ENCODE measurements around the gene MCM10.

MCM10 gene

DNA sequence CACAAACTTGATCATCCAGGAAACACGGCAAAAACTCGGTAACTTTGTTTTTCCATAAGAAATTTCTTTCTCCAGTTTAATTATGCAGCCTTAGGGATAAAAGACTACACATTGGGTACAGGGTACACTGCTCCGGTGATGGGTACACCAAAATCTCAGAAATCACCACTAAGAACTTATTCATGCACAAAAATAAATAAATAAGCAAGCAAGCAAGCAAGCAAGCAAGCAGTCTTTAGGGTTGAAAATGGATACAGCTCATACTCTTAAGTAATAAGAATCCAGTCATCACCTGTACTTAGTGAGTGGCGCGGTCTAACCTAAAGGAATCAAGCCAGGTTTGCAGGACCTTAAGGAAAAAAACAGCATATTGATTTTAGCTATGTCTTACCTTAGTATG lies 30.0 kb downstream of the MCM10 start:
- Histone ChIP-seq H3K4me3 (no peak overlapping the region), H3K4me1 (no peaks in the 10 kb centered on the region), H4K20me1 (peaks cover 0 to 3% (median 0%) of the 10 kb centered on the region in 11 experiments; a peak in 3 of 22 replicates), H3K4me2 (no peak overlapping the region), H3K27me3 (no peaks in the 10 kb centered on the region), H3K9me3 (replicated peaks in 1 of 11) (peaks cover 0 to 10% (median 5%) of the 10 kb centered on the region in 11 experiments; a peak in 8 of 22 replicates), H3K9ac (no peak overlapping the region), H3K27ac (no peak overlapping the region), H3K36me3 (peaks cover 7 to 100% (median 100%) of the 10 kb centered on the region in 11 experiments)
- no peak for TF ChIP-seq Cebpa-rat (IDR thresholded peaks at IDR 0.05)

DNA sequence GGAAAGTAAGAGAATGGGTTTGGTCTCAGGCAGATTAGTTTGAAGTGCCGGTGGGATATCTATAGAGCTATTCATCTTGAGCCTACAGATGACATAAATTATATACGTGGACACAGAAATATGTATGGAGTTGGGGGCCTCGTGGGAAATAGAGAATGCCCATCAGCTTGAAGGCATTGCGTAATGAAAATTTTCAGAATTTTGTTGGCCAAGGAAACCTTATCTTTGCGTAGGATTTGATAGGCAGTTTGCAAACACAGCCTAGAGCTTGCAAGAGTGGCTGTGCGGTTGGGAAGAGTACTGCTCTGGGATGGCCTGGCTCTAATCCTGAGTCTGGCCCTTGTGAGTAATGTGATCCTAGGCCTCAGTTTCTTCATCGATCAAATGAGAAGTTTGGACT lies 32.3 kb downstream of the MCM10 start:
- H3K36me3 ChIP-seq: peaks cover 8 to 100% (median 99%) of the 10 kb centered on the region in 11 experiments
- TF ChIP-seq Cebpa-rat (IDR thresholded peaks at IDR 0.05): peak in 2 of 11 experiments; percentile 16 to 51; a peak in 2 of 22 replicates

DNA sequence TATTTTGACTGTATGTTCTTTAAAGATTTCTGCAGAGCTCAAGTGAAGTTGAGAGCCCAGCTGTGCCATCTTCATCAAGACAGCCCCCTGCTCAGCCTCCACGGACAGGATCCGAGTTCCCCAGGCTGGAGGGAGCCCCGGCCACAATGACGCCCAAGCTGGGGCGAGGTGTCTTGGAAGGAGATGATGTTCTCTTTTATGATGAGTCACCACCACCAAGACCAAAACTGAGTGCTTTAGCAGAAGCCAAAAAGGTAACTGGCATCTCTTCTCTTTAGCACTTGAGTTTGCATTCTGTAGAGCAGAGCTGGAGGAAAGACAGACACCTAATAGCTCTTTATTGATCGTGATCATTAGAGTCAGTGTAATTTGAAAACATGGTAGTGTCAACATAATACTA lies 33.7 kb downstream of the MCM10 start:
- Histone ChIP-seq H3K4me3 (no peak overlapping the region), H3K27me3 (no peaks in the 10 kb centered on the region), H3K9ac (no peak overlapping the region), H3K36me3 (peaks cover 8 to 100% (median 99%) of the 10 kb centered on the region in 11 experiments), H3K27ac (no peak overlapping the region), H4K20me1 (peaks cover 0 to 3% (median 0%) of the 10 kb centered on the region in 11 experiments; a peak in 3 of 22 replicates), H3K4me2 (no peak overlapping the region), H3K9me3 (replicated peaks in 1 of 11) (no peaks in the 10 kb centered on the region), H3K4me1 (no peaks in the 10 kb centered on the region)
- TF ChIP-seq Cebpa-rat (IDR thresholded peaks at IDR 0.05): no peak

More for the DNA sequence above, 32.3 kb downstream of the MCM10 start:
- no peak overlapping the region for H3K4me2 ChIP-seq
- no peaks in the 10 kb centered on the region for H3K4me1 ChIP-seq
- no peak overlapping the region for H3K27ac ChIP-seq
- no peaks in the 10 kb centered on the region for H3K9me3 ChIP-seq (replicated peaks in 1 of 11)
- H3K27me3 ChIP-seq: no peaks in the 10 kb centered on the region
- no peak overlapping the region for H3K9ac ChIP-seq
- H3K4me3 ChIP-seq: no peak overlapping the region
- peaks cover 0 to 3% (median 0%) of the 10 kb centered on the region in 11 experiments; a peak in 3 of 22 replicates for H4K20me1 ChIP-seq

DNA sequence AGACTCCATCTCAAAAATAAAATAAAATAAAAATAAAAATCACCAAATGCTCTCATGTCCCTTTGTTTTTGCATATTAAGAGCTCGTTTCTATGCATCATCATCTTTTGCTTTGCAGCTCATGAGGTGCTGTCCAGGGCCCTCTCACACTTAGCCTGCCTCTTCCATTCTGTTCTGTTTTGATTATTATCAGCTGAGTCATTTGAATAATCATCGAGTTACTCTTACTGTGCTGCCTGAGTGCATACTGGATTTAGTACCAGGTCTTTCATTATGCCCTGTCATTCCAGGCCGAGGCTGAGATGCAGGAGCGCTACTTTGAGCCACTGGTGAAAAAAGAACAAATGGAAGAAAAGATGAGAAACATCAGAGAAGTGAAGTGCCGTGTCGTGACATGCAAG lies 39.8 kb downstream of the MCM10 start:
- H3K9ac ChIP-seq: no peak overlapping the region
- H3K36me3 ChIP-seq: peaks cover 20 to 100% (median 98%) of the 10 kb centered on the region in 11 experiments
- H3K4me3 ChIP-seq: no peak overlapping the region
- H3K4me2 ChIP-seq: no peak overlapping the region
- TF ChIP-seq Cebpa-rat (IDR thresholded peaks at IDR 0.05): no peak
- H3K27me3 ChIP-seq: no peaks in the 10 kb centered on the region
- no peaks in the 10 kb centered on the region for H3K9me3 ChIP-seq (replicated peaks in 1 of 11)
- H4K20me1 ChIP-seq: peaks cover 0 to 7% (median 0%) of the 10 kb centered on the region in 11 experiments; a peak in 4 of 22 replicates
- no peaks in the 10 kb centered on the region for H3K4me1 ChIP-seq
- H3K27ac ChIP-seq: no peak overlapping the region

DNA sequence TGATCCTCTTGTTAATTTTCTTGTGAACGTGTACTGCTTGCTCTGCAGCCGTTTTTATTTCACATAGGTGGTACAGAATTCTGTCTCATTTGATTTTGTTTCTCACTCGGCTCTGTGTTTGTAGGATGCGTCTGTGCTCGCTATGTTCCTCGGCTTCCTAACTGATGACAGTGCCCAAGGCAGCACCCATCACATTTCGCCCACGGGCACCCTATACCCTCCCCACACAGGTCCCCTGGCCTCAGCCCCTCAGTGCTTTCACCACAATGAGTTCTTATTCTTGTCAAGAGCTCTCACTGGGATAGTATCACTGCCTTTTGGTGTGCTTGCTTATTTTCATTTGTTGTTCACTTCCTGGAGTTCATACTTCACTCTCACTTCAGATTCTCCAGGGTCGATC lies 44.7 kb downstream of the MCM10 start:
- Histone ChIP-seq H3K4me1 (no peaks in the 10 kb centered on the region), H4K20me1 (peaks cover 0 to 7% (median 0%) of the 10 kb centered on the region in 11 experiments; a peak in 4 of 22 replicates), H3K27me3 (no peaks in the 10 kb centered on the region), H3K27ac (no peak overlapping the region), H3K9ac (no peak overlapping the region; a peak in 1 of 22 replicates), H3K36me3 (peaks cover 6 to 100% (median 94%) of the 10 kb centered on the region in 11 experiments; a peak in 21 of 22 replicates), H3K4me3 (no peak overlapping the region), H3K9me3 (replicated peaks in 1 of 11) (no peaks in the 10 kb centered on the region), H3K4me2 (no peak overlapping the region)
- no peak for TF ChIP-seq Cebpa-rat (IDR thresholded peaks at IDR 0.05)

DNA sequence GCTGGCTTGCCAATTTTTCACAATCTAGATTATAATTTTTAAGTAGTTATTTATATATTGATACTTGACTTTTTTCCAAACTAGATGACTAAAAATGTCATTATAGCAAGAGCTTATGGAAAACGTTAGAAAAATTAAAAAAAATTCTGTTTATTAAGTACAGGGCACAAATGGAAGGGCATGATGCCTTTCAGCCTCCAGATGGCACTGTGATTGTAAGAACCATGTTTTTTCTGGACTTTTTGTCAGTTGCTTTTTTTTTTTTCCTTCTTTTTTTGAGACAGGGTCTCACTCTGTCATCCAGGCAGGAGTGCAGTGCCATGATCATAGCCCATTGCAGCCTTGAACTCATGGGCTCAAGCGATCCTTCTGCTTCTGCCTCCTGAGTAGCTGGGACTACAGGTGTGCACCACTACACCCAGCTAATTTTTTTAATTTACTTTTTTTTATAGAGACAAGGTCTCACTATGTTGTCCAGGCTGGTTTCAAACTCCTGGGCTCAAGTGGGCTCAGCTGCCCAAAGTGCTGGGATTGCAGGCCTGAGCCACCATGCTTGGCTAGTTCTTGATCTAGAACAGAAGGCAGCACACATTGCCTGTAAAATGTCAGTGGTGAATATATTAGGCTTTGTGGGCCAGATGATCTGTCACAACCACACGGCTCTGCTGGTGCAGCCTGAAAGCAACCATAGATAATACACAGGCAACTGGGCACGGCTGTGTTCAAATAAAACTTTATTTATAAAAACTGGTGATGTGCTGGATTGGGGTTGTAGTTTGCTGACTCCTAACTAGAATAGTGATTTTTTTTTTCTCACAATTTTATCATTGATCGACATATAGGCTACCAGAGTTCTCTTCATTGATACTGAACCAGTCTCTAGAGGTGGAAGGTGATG lies 45.4 kb downstream of the MCM10 start:
- no peak overlapping the region for H3K4me3 ChIP-seq
- no peak overlapping the region for H3K9ac ChIP-seq
- H3K9me3 ChIP-seq (replicated peaks in 1 of 11): no peaks in the 10 kb centered on the region
- H3K4me1 ChIP-seq: no peaks in the 10 kb centered on the region
- no peak overlapping the region for H3K4me2 ChIP-seq
- H3K36me3 ChIP-seq: peaks cover 6 to 100% (median 92%) of the 10 kb centered on the region in 11 experiments; a peak in 21 of 22 replicates
- H4K20me1 ChIP-seq: no peaks in the 10 kb centered on the region; a peak in 3 of 22 replicates
- no peaks in the 10 kb centered on the region for H3K27me3 ChIP-seq
- TF ChIP-seq Cebpa-rat (IDR thresholded peaks at IDR 0.05): no peak
- no peak overlapping the region for H3K27ac ChIP-seq

DNA sequence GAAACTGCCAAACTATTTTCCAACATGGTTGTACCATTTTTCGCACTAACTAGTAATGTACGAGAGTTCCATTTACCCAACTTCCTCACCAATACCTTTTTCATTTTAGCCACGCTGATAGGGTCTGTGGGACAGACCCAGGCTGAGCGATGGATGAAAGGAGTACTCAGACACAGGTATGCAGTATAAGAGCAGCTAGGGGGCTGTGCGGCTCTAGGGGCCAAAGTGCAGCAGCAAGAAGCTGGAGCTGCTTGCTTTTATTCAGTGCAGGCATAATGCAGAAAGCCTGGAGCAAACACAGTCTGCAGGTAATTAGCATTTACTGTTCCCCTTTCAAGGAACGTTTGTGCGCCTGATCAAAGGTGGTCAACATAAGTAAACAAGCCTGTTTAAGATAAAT lies 51.8 kb downstream of the MCM10 start:
- no peak overlapping the region for H3K4me3 ChIP-seq
- H3K9ac ChIP-seq: no peak overlapping the region
- no peak for TF ChIP-seq Cebpa-rat (IDR thresholded peaks at IDR 0.05)
- peaks cover 0 to 7% (median 0%) of the 10 kb centered on the region in 11 experiments; a peak in 4 of 22 replicates for H3K9me3 ChIP-seq (replicated peaks in 1 of 11)
- H3K27me3 ChIP-seq: no peaks in the 10 kb centered on the region
- no peak overlapping the region for H3K27ac ChIP-seq
- H3K36me3 ChIP-seq: peaks cover 0 to 69% (median 51%) of the 10 kb centered on the region in 11 experiments; a peak in 20 of 22 replicates
- H3K4me2 ChIP-seq: no peak overlapping the region
- H3K4me1 ChIP-seq: no peaks in the 10 kb centered on the region
- H4K20me1 ChIP-seq: no peaks in the 10 kb centered on the region

DNA sequence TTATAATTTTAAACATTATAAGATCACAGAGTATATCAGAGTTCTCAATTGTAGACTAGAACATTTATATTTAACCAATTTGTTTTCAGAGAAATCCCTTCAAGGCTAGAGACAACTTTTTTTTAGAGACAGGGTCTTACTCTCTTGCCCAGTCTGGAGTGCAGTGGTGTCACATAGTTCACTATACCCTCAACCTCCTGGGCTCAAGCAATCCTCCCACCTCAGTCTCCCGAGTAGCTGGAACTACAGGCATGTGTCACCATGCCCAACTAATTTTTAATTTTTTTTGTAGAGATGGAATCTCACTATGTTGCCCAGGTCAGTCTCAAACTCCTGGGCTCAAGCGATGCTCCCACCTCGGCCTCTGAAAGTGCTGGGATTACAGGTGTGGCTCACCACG lies 57.5 kb downstream of the MCM10 start:
- peaks cover 0 to 18% (median 0%) of the 10 kb centered on the region in 11 experiments; a peak in 5 of 22 replicates for H3K36me3 ChIP-seq
- H3K9ac ChIP-seq: no peak overlapping the region
- no peak for TF ChIP-seq Cebpa-rat (IDR thresholded peaks at IDR 0.05)

More for the DNA sequence above, 57.5 kb downstream of the MCM10 start:
- Histone ChIP-seq H3K4me3 (no peak overlapping the region), H3K4me2 (no peak overlapping the region), H3K9me3 (replicated peaks in 1 of 11) (peaks cover 0 to 7% (median 0%) of the 10 kb centered on the region in 11 experiments; a peak in 4 of 22 replicates), H4K20me1 (no peaks in the 10 kb centered on the region), H3K4me1 (peaks cover 0 to 10% (median 5%) of the 10 kb centered on the region in 10 experiments; a peak in 5 of 20 replicates), H3K27me3 (no peaks in the 10 kb centered on the region), H3K27ac (no peak overlapping the region)
